ENCODE data around the gene ID2. TPM values are rescaled to one million over a fixed set of nuclear protein-coding genes. Genes with fewer than 3 reads are reported as not detected.
"Not testable (repeated sequence)": the region's sequence is repeated elsewhere in the genome, so short reads cannot be mapped to it uniquely, and the experiment has no call there.

Gene ID2
- total RNA-seq, 1 experiment from 2014 or later: 95.4 TPM

GRCh38 chr2:8684878-8685696 is 3.2 kb downstream of the ID2 start:
- peak; percentile 48 for DNase-seq (ENCODE audit: low read depth)

GRCh38 chr2:8685697-8686358 is 4.0 kb downstream of the ID2 start:
- DNase-seq (ENCODE audit: low read depth): peak; percentile 30

- DNase-seq (ENCODE audit: low read depth): no peak
These were observed 10.1 kb downstream of the ID2 start for GRCh38 chr2:8691859-8692437.

GRCh38 chr2:8692783-8693156 is 10.9 kb downstream of the ID2 start:
- DNase-seq (ENCODE audit: low read depth): no peak

GRCh38 chr2:8693157-8693821 is 11.4 kb downstream of the ID2 start:
- DNase-seq (ENCODE audit: low read depth): peak; percentile 14

GRCh38 chr2:8694737-8695136 is 12.9 kb downstream of the ID2 start:
- peak; percentile 18 for DNase-seq (ENCODE audit: low read depth)

- no peak for DNase-seq (ENCODE audit: low read depth)
These were observed 15.3 kb downstream of the ID2 start for GRCh38 chr2:8697190-8697589.

GRCh38 chr2:8699839-8700238 is 18.0 kb downstream of the ID2 start:
- no peak for DNase-seq (ENCODE audit: low read depth)

GRCh38 chr2:8701681-8702379 is 20.0 kb downstream of the ID2 start:
- no peak for DNase-seq (ENCODE audit: low read depth)

- DNase-seq (ENCODE audit: low read depth): no peak
These were observed 23.1 kb downstream of the ID2 start for GRCh38 chr2:8704906-8705305.

GRCh38 chr2:8709611-8710010 is 27.8 kb downstream of the ID2 start:
- no peak for DNase-seq (ENCODE audit: low read depth)

GRCh38 chr2:8710951-8711350 is 29.1 kb downstream of the ID2 start:
- no peak for DNase-seq (ENCODE audit: low read depth)

- no peak for DNase-seq (ENCODE audit: low read depth)
These were observed 32.4 kb downstream of the ID2 start for GRCh38 chr2:8714283-8714682.

GRCh38 chr2:8714971-8715370 is 33.1 kb downstream of the ID2 start:
- DNase-seq (ENCODE audit: low read depth): no peak

- DNase-seq (ENCODE audit: low read depth): no peak
These were observed 37.7 kb downstream of the ID2 start for GRCh38 chr2:8719528-8719927.

GRCh38 chr2:8720741-8721140 is 38.9 kb downstream of the ID2 start:
- no peak for DNase-seq (ENCODE audit: low read depth)

GRCh38 chr2:8721410-8721809 is 39.6 kb downstream of the ID2 start:
- no peak for DNase-seq (ENCODE audit: low read depth)

- no peak for DNase-seq (ENCODE audit: low read depth)
These were observed 41.1 kb downstream of the ID2 start for GRCh38 chr2:8722986-8723385.

- DNase-seq (ENCODE audit: low read depth): no peak
These were observed 44.0 kb downstream of the ID2 start for GRCh38 chr2:8725838-8726237.

GRCh38 chr2:8728305-8729015 is 46.6 kb downstream of the ID2 start:
- no peak for DNase-seq (ENCODE audit: low read depth)

GRCh38 chr2:8729101-8729500 is 47.2 kb downstream of the ID2 start:
- not testable (repeated sequence) for DNase-seq (ENCODE audit: low read depth)
